ENCODE results near the gene GRID1. TPM values are rescaled to one million over a fixed set of nuclear protein-coding genes. Genes with fewer than 3 reads are reported as not detected.

Gene GRID1
- total RNA-seq, 4 donors from 2014 or later: 1.4 to 4.9 (median 2.0) TPM

DNA sequence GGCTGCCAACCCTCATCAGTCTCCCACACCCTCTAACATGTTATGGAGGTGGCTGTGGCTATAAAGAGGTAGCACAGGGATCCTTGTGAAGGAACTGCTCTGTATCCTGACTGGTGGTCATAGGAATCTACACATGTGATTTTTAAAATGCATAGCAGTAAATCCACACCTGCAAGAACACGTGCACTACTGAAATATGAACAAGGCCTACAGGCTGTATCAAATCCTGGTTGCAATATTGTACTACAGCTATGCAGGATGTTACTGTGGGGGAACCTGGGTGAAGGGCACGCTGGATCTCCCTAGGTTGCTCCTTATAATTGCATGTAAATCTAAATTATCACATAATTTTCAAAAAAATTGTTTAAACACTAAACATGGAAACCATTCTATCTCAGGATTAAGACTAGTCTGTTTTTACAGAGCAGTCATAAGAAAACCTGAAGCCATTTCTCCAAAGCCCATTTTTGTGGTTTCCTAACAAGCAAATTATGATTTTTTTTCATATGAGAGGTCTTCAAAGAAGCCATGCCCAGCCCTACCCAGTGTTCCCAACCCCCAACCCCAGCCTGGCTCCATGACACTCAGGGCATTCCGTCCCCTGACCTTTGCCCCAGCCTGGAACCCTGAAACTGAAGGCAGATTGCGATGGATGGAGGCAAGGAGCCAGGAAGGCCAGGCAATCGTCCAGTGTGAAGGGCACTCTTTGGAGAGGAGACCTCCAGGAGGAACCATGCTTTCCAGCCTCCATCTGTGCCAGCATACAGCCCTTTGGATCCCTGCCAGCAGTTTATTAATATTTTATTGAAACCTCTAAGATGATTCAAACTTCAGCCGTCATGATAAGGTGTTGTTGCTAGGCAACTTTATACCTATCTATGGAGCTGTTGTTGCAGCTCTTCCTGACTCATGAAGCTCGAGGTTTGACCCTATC lies 161.0 kb downstream of the GRID1 start:
- no peak for TF ChIP-seq POLR2A (IDR thresholded peaks at IDR 0.05)
- TF ChIP-seq, protein P1, sequence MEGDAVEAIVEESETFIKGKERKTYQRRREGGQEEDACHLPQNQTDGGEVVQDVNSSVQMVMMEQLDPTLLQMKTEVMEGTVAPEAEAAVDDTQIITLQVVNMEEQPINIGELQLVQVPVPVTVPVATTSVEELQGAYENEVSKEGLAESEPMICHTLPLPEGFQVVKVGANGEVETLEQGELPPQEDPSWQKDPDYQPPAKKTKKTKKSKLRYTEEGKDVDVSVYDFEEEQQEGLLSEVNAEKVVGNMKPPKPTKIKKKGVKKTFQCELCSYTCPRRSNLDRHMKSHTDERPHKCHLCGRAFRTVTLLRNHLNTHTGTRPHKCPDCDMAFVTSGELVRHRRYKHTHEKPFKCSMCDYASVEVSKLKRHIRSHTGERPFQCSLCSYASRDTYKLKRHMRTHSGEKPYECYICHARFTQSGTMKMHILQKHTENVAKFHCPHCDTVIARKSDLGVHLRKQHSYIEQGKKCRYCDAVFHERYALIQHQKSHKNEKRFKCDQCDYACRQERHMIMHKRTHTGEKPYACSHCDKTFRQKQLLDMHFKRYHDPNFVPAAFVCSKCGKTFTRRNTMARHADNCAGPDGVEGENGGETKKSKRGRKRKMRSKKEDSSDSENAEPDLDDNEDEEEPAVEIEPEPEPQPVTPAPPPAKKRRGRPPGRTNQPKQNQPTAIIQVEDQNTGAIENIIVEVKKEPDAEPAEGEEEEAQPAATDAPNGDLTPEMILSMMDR (IDR thresholded peaks at IDR 0.05): no peak
- 62 to 70% methylated on average over 7 of the region's 7 CpGs for WGBS, 2 donors

DNA sequence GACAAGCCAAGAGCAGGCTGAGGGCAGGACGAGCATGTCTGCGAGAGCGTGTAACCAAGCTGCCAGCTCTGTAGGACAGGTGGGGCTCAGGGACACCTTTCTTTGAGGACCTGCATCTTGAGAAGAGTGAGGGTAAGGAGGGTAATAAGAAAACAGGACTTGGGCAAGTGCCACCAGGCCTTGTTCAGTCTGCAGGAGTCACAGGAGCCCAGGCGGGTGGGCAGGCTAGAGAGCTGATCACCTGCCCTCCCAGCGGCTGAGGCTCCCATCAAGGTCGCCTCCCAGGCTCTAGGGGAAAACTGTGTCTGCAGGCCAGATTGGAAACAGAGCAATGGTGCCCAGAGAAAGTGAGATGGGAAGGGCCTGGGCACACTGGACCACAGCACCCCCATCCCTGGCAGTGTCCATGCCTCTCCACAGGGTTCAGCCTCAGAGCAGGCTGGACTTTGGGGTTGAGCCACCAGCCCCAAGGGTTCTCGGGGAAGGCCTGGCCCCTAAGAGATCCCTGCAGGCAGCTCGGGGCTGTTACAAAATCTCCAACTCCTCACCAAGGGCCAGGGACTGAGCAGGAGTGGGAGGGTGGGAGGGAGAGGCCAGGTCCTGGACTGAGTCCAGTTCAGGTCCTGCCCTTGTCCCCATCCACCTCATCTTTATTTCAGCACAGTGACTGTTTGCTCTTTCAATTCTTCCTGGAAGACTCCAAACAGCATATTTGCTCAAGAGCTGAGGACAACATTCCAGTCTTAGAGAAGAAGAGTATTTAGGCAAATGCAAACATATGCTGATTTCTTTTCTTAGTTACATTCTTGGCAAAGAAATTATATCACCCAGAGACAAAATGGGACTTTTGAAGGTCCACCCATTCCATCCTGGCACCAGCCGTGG lies 161.9 kb downstream of the GRID1 start:
- intact Hi-C loops (cut with DNase I; ENCODE audit: low total_unique reads): no loop called here
- H3K4me3 ChIP-seq (ENCODE audit: low read depth, poor library complexity, severe bottlenecking): no peak overlapping the region
- TF ChIP-seq POLR2A (IDR thresholded peaks at IDR 0.05): no peak
- TF ChIP-seq, protein P1 (IDR thresholded peaks at IDR 0.05): no peak
- 86 to 90% methylated on average over 8 to 9 of the region's 9 CpGs for WGBS, 2 donors
- DNase-seq (ENCODE audit: low spot score in 2 of 2): no peak

More for the DNA sequence above, 161.0 kb downstream of the GRID1 start:
- intact Hi-C loops (cut with DNase I; ENCODE audit: low total_unique reads): no loop called here
- DNase-seq (ENCODE audit: low spot score in 2 of 2): no peak
- no peak overlapping the region for H3K4me3 ChIP-seq (ENCODE audit: low read depth, poor library complexity, severe bottlenecking)

- no peak for DNase-seq (ENCODE audit: low spot score in 2 of 2)
- TF ChIP-seq, protein P1 (IDR thresholded peaks at IDR 0.05): no peak
- no peak for TF ChIP-seq POLR2A (IDR thresholded peaks at IDR 0.05)
- intact Hi-C loops (cut with DNase I; ENCODE audit: low total_unique reads): no loop called here
- no peak overlapping the region for H3K4me3 ChIP-seq (ENCODE audit: low read depth, poor library complexity, severe bottlenecking)
- 45 to 54% methylated on average over 11 of the region's 11 CpGs for WGBS, 2 donors
Measured at GRCh38 chr10:86203162-86203905, 163.3 kb downstream of the GRID1 start.

DNA sequence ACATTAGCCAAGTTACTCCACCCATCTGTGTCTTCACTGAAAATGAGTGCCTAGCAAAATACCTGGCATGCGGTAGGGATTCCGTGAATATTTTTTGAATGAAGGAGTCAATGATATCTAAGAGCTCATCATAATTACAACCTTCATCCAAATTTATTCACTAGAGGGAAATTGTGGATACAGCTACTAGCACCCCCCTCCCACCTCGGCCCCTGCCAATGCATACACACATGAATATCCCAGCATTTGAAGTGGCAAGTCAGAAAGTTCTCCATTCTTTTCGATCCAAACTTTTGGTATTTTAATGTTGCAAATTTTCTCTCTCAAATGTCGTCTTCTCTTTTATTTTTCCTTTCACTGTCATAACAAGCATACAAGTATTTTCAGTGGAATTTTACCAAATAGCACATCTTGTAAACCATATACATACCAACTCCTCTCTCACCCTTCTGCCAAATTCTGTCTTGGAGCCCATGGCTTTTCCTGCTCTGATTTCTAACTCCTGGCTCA lies 164.3 kb downstream of the GRID1 start:
- intact Hi-C loops (cut with DNase I; ENCODE audit: low total_unique reads): no loop called here
- DNase-seq (ENCODE audit: low spot score in 2 of 2): no peak
- TF ChIP-seq POLR2A (IDR thresholded peaks at IDR 0.05): no peak
- TF ChIP-seq, protein P1 (IDR thresholded peaks at IDR 0.05): no peak
- no peak overlapping the region for H3K4me3 ChIP-seq (ENCODE audit: low read depth, poor library complexity, severe bottlenecking)
- WGBS, 2 donors: 50 to 61% methylated on average over 5 of the region's 5 CpGs

DNA sequence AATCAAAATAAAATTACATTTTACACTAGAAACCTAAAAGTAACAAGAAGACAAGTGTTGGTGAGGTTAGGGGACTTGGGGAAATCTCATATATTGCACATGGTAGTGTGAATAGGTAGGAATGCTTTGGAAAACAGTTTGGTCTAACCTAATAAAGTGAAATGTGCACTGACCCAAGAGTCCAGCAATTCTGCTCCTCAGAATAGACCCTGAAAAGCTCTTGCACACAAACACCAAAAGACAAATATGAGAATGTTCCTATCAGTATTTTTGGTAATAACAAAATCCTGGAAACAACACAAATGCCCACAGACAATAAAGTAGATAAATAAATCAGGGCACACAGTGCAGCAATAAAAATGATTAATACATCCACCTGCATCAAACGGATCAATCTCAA lies 165.7 kb downstream of the GRID1 start:
- H3K4me3 ChIP-seq (ENCODE audit: low read depth, poor library complexity, severe bottlenecking): no peak overlapping the region
- DNase-seq (ENCODE audit: low spot score in 2 of 2): no peak
- TF ChIP-seq POLR2A (IDR thresholded peaks at IDR 0.05): no peak
- TF ChIP-seq, protein P1 (IDR thresholded peaks at IDR 0.05): no peak
- WGBS, 2 donors: 81 to 87% methylated on average over 1 of the region's 1 CpG
- intact Hi-C loops (cut with DNase I; ENCODE audit: low total_unique reads): no loop called here

All from lower leg skin (tissue), 4 donors.